ENCODE results near the gene HOXB8.

- TF ChIP-seq RELA (IDR thresholded peaks at IDR 0.05; ENCODE audit: borderline replicate concordance, partially characterized antibody) (no peak), TAF1 (IDR thresholded peaks at IDR 0.05; ENCODE audit: borderline replicate concordance, low read depth, low read length) (no peak), CTCF (IDR thresholded peaks at IDR 0.05 in 2 of 3, conservative IDR thresholded peaks at IDR 0.05 in 1 of 3; ENCODE audit: control insufficient read depth in 2 of 3, extremely low read depth in 1 of 3, insufficient read depth in 1 of 3, low read depth in 3 of 3, low read length in 3 of 3) (no peak), POLR2AphosphoS5 (IDR thresholded peaks at IDR 0.05; ENCODE audit: low read length) (no peak), JUND (IDR thresholded peaks at IDR 0.05; ENCODE audit: low read depth, low read length) (no peak)
Observed at GRCh38 chr17:48567646-48568354, 47.3 kb downstream of the HOXB8 start.
